ENCODE results near the gene LBHD2.

LBHD2 gene

DNA sequence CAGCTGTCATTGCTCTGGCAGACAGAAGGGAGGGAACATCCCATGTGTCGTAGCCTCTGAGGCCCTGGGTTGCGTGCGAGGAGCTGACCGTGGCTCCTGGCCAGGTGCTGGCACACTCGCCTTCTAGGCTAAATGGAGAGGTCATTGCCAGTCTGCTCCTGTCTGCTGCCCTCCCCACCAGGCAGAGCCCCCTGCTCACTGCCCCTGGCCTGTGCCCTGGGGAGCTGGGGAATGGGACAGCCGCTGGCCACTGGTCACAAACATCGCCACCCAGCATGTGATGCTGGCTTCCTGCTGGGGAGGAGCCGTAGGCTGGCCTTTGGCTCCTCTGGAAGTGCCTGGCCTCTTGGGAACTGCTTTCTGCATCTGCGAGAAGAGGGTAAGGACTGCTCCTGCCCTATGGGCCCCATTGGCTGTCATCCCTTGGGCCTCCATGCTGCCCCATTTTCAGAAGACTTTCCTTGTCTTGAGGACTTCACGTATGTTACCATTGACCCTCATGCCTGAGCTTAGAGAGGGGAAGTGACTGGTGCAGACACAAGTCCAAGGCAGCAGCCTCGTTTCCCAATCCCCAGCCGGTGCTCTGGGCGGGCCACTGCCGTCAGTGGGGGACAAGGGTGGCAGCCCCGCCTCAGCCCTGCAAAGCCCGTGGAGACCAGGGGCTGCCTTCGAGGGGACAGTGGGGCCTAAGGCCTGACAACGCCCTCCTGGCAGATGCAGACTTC lies 37.3 kb downstream of the LBHD2 start:
- no peak for DNase-seq (ENCODE audit: low spot score)

DNA sequence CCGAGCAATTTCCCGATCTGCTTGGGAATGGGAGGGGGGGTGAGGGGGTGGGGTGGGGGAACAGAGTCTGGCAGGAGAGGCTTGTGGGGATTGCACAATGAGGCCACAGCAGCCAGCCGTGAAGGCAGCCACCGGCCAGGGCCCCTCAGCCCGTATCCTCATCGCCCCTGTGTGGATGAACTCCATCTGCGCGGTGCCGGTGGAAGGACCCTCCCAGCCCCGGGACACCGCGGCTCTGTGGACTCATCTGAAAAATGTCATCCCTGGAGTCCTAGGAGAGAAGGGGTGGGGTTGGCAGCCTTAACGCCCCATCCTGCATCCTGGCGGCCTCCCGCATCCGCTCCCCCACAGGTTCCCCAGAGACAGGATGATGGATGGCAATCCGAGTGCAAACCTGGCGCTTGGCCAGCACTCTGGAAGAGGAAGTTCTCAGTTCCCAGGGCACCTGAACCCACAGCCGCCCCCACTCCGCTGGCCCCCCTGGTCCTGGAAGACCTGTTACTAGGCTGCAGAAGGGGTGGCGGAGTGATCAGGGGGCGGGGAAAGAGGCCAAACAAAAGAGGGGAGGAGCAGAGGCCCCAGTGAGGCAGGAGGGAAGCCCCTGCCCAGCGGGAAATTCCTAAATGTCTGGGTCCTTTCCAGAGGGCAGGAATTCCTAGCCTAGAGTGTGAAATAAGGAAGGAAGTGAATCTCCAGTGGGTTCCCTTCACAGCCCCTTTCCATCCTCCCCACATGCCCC lies 38.0 kb downstream of the LBHD2 start:
- DNase-seq (ENCODE audit: low spot score) = peak; percentile 66

DNA sequence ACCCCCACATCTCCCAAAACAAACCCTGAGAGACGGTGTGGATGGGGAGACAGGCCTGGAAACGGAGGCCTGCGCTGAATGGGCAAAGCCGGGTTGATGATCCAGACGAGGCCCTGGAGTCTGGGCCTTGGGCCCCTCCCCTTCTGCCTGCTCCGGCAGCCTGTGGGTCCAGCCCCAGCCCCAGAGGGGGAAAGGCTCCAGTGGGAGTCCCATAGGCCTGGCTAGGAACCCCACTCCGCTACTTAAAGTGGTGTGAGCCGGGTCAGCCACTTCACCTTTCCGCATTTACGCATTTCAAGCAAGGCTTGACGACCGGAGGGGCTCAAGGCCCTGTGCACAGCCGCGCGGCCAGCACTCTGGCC lies 38.6 kb downstream of the LBHD2 start:
- no peak for DNase-seq (ENCODE audit: low spot score)

DNA sequence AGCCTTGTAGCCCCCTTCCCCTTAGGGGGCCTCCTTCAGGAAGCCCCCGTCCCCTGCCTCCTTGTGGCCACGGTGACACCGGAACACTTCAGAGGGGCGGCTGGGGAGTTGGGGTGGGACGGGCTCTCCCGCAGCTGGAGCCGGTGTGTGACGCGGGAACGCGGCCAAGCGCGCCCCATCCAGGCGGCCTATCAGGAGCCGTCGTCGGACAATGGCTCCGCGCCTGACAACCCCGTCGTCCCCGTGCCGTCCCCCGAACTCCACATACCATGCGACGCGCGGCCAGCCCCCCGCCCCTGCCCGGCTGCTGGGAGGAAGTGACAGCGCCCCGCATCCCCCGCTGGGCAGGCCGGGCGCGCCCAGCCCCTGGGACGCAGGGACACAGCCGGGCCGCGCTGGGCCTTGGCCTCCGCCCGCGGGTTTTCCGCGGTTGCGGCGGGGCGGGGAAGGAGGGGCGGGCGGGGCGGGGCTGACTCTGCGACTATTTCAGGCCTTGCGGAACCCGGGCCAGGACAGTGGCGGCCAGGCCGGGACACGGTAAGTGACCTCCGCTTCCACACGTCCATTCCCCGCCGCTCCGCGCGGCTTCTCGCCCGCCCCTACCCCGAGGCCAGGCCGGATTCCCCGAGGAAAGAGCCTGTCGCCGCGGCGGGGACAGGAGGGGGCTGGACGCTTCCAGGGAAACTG lies 39.1 kb downstream of the LBHD2 start, which contains the start of gene TNFAIP2:
TSS of gene TNFAIP2 (plus strand) at position 515 of the 687 bp plus-strand sequence. CDS start 2,997 bp downstream, outside the sequence.
- peak; percentile 77 for DNase-seq (ENCODE audit: low spot score)

DNA sequence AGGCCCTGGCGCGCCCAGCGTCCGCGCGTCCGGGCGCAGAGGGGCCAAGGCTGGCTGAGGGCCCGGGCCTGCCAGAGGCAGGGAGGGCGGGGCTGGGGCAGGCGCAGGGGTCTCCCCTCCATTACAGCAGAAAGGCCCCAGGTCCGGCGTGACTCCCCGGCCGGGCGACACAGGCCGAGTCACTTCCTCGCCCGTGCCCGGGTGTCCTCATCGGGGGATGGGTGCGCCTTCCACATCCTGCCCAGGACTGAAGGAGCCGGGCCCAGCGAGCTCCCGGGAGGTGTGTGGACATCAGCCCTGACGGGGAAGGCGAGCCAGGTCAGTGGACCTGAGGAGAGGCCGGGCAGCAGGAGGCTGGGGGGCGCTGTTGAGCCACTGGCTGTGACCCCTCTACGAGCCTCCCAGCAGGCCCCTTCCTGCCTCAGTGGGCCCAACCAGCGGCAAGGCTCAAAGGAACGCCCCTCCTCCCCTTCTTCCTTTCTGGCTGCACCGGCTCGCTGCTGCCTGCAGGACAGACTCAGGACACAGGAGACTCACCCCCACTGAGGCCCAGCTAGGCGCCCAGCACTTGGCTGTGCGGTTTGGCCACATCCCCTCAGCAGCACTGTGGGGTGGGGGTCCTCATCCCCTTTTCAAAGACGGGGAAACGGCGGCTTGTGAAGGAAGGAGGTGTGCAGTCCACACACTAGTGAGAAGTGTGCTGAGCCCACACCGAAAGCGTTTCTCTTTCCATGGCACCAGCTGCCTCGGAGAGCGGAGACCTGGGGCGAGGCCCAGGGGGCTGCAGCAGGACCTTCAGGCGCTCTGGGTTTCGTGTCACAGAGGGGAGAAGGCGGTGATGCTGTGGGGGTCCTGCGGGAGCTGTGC lies 39.9 kb downstream of the LBHD2 start:
- DNase-seq (ENCODE audit: low spot score) = peak; percentile 66

DNA sequence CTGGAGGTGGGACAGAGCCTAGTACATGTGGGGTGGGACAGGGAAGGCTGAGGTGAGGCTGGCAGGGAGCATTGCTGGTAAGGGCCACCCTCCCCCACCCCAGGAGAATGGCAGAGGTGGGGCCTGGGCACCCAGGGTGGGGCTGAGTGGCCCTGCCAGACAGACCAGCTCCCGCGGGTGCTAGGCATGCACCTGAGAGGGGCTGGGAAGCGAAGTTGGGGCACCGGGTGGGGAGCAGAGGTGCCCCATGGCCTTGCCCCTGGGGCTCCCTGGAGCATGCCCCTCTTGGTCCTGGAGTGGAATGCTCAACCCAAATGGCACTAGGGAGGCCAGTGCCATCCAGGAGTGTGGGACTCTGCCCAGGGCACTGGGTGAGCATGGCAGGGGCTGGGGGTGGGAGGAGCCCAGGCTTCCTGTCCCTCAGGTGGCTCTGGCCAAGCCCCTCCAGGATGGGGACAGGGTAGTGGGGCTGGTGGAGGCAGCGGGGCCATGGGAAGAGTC lies 40.5 kb downstream of the LBHD2 start:
- no peak for DNase-seq (ENCODE audit: low spot score)

DNA sequence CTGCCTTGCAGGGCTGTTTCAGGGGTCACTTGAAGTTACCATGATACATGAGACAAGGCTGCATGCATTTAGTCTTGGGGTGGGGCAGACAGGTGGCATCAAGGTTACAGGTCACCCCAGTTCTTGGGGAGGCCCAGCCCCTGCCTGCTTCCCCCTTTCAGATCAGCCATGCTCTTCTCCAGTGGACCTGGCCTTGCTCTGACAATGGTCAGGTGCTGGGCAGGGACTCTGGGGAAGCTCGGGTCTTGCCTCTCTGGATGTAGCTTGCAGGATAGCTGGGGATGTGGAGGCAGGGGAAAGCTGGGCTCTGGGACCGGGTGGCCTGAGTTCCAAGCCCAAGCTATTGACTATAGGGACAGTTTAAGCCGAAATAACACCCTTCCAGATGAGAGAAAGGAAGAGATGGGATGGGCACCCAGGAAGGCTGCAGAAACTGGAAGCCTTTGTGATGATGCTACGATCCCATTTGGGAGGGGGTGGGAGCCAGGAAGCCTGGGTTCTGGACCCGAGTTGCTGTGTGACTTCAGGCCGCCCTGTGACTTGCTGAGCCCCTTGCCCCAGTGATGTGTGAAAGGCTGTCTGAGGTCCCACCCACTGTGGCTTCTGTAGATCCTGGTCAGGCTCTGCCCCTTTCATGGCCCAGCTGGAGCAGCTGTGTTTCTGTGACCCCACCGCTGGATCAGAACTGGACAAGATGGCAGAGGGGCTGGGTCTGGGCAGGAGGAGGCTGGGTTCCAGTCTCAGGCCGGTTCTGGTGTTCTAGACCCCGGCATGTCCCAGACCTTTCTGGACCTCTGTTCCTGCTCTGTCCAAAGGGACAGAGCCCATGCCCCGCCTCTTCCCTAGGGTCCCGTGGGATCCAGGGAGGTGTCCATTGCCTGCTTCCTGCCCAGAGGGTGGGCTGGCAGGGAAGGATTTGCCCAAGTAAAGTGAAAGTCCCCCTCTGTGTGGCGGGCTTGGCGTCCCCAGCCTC lies 41.4 kb downstream of the LBHD2 start:
- DNase-seq (ENCODE audit: low spot score) = no peak

DNA sequence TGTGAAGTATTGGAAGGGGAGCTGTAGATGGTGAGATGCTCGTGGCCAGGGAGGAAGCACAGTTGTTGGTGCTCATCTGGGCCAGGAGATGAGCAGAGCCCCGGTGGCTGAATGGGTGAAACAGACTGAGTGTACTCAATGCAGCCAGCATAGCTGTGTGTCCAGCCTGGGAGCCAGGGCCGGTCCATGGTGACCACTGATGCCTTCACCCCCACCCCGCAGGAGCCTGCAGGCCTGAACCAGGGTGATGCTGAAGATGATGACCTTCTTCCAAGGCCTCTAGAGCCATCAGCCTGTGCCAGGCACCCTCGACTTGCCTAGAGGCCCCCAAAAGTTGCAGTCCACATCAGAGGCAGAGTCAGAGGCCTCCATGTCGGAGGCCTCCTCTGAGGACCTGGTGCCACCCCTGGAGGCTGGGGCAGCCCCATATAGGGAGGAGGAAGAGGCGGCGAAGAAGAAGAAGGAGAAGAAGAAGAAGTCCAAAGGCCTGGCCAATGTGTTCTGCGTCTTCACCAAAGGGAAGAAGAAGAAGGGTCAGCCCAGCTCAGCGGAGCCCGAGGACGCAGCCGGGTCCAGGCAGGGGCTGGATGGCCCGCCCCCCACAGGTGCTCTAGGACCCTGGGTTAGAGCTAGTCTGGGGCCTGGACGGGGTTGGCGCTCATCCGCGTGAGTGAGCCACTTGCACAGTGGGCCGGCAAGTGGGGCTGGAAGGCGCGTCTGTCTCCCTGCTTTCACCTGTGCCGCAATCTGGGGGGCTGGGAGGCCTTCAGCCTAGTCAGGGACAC lies 42.3 kb downstream of the LBHD2 start:
- DNase-seq (ENCODE audit: low spot score) = no peak

DNA sequence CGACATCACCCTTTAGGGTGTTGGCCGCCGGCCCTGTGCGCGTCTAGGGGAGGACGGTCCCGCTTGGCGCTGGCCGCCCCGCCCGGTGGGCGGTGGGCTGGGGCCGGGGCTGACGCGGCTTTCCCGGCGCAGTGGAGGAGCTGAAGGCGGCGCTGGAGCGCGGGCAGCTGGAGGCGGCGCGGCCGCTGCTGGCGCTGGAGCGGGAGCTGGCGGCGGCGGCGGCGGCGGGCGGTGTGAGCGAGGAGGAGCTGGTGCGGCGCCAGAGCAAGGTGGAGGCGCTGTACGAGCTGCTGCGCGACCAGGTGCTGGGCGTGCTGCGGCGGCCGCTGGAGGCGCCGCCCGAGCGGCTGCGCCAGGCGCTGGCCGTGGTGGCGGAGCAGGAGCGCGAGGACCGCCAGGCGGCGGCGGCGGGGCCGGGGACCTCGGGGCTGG lies 42.9 kb downstream of the LBHD2 start:
- peak; percentile 87 for DNase-seq (ENCODE audit: low spot score)

DNA sequence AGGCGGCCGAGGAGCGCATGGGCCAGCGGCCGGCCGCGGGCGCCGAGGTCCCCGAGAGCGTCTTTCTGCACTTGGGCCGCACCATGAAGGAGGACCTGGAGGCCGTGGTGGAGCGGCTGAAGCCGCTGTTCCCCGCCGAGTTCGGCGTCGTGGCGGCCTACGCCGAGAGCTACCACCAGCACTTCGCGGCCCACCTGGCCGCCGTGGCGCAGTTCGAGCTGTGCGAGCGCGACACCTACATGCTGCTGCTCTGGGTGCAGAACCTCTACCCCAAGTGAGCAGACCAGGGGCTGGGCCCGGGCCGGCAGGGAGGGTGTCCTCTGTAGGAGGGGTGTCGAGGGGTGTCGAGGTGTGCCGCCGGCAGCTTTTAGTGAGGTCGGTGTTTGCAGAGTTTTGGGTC lies 43.3 kb downstream of the LBHD2 start:
- no peak for DNase-seq (ENCODE audit: low spot score)

DNA sequence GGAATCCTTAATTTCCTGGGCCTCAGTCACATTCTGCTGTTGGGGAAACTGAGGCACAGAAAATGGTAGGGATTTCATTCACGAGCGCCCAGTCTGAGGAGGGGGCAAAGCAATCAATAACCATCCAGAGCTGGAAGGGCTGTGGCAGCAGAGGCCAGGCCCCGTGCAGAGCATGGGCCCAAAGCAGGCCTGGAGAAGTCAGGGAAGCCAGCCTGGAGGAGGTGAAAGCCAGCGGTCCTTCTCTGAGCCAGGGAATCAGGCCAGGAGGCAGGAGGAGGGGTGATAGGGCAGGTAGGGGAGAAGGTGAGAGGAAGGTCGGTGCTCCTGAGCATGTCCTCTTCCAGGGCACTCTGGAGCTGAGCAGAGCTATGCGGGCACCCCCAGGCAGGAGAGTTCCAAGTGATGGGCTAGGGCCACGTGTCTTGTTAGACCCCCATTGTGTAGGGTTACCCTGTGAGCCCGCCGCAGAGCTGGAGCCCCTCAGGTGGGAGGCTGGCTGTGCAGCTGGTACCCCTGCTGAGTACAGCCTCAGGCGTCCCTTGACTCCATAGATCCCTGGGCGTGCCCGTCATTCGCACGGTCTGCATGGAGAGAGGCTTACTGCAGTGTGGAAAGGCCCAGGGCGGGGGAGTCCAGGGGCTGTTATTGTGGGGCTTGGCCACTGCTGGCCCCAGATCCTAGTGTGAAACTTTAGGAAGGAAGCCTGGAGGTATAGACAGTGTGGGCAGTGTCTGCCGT lies 44.0 kb downstream of the LBHD2 start:
- no peak for DNase-seq (ENCODE audit: low spot score)

DNA sequence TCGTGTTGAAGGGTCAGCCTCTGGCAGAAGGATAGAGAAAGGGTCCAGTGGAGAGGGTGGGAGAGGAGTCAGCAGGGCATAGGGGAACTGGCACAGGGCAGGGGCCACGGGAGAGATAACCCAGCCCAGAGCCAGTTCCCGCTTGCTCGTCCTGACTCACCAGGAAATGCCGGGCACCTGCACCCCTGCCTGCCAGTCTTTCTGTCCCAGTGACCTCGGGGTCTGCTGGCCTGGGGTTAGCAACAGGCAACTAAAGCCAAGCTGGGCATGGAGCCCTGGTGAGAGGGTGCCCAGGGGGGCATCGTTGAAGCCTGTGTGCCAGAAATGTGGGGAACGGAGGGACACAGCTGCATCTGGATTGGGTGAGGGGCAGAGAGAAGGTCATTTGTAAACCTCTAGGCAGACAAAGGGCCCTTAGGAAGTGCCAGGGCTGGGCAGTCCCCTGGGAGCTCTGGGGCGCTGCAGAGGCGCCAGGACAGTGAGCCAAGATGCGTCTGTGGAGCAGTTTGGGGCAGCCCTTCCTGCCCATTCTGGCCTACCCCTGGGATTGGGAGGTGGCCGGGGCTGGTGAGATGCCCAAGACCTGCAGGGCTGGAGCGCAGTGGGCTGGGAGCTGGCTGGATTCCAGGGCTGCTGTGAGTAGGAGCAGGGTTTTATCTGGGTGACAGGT lies 44.8 kb downstream of the LBHD2 start:
- no peak for DNase-seq (ENCODE audit: low spot score)

DNA sequence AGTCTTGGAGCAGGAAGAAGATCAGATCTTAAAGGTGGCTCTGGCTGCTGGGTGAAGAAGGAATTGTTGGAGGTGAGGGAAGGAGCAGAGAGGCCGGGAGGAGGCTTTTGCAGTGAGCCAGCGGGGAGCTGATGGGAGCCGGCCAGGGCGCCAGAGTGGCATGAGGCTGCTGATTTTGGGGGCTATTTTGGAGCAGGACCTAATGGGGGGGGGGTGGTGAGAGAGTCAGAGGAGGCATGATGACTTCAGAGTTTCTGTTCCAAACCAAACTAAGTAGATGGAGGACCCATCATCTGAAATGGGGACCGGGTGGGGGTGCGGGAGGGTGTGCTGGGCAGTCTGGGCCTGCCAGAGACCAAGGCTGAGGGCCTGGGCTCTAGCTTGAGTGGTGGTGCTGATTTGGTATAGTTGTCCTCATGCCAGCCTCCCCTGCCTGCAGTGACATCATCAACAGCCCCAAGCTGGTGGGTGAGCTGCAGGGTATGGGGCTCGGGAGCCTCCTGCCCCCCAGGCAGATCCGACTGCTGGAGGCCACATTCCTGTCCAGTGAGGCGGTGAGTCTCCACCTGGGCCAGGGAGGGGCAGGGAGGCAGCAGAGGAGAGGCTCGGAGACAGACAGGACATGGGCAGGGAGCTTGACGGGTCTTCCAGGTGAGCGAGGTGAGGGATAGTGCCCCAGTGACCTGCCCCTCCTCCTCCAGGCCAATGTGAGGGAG lies 45.4 kb downstream of the LBHD2 start:
- no peak for DNase-seq (ENCODE audit: low spot score)

DNA sequence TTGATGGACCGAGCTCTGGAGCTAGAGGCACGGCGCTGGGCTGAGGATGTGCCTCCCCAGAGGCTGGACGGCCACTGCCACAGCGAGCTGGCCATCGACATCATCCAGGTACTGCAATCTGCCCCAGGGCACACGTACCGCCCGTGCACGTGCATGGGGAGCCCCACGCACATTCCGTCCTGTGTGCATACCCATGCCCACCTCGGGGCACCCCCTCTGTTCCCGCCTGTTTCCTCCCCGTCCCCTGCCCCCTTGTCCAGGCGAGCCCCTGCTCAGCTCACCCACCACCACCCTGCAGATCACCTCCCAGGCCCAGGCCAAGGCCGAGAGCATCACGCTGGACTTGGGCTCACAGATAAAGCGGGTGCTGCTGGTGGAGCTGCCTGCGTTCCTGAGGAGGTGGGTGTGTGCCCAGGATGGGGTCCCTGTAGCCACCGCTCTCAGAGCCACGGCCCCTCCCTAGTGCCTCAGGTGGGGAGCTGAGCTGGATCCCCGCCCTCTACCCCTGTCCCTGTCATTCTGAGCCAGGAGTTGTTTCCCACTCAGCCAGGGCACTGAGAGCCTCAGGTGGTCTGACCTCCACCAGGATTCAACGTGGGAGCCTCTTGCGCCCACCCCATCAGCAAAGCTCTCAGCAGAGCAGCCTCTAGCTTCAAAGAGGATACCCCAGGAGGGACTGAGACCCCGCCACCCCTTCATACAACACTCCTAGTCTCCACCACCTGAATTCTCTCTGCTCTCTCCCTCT lies 46.2 kb downstream of the LBHD2 start:
- DNase-seq (ENCODE audit: low spot score) = no peak

DNA sequence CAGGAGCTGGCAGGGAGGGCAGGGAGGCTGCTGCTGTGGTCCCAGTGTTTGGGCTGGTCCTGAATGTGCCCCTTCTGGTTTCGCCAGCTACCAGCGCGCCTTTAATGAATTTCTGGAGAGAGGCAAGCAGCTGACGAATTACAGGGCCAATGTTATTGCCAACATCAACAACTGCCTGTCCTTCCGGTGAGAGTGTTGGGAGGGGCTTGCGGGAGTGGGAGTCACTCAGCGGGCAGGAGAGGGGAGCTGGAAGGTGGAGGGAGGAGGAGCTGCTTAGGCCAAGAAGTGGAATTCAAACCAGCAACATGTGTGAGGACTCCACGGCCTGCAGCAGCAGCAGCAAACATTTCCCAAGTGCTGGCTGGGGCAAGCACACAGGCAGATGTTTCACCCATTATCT lies 47.0 kb downstream of the LBHD2 start:
- no peak for DNase-seq (ENCODE audit: low spot score)

DNA sequence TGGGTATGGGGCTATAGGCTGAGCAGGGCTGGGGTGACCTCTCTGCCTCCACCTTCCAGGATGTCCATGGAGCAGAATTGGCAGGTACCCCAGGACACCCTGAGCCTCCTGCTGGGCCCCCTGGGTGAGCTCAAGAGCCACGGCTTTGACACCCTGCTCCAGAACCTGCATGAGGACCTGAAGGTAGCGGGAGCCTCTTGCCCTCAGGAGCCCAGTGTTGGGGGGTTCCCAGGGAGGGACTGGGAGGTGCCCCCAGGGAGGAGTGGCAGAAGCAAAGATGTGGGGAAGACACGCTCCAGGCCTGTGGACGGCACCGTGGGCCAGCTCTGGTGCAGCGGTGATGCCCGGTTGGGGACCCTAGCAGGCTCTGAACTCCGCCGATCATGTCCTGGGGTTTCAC lies 47.6 kb downstream of the LBHD2 start:
- DNase-seq (ENCODE audit: low spot score) = no peak

Data from ecto neural progenitor cell (in vitro differentiated cells).